GM23338 (cell line): Measurements from ENCODE around the gene KRTDAP. TPM values are rescaled to one million over a fixed set of nuclear protein-coding genes. Genes with fewer than 3 reads are reported as not detected.

Source experiments
- ATAC-seq: fragments of 200-7000 bp; cut with Tn5 transposase; 3 replicates; pipeline ENCODE4 v1.9.1; 2020
- DNase-seq: peaks from one replicate; pipeline ENCODE4 v3.0.0-alpha.2; 2015; ENCODE audit warnings: low spot score
- H2AFZ ChIP-seq: fragments of 200-600 bp; sonication (generic); 2 replicates; pipeline ENCODE4 v1.8.0; 2016; ENCODE audit warnings: antibody characterized with exemption, mild to moderate bottlenecking, moderate library complexity
- H3F3A ChIP-seq: fragments of 200-600 bp; sonication (generic); replicated peaks from 2 replicates; pipeline ENCODE4 v1.8.0; 2017; ENCODE audit warnings: antibody characterized with exemption, mixed run types, low read depth
- H3K27ac ChIP-seq: fragments of 200-600 bp; sonication (generic); 2 replicates; pipeline ENCODE4 v1.6.1; 2016; ENCODE audit warnings: low read depth
- H3K27me3 ChIP-seq: fragments of 200-600 bp; sonication (generic); 2 replicates; pipeline ENCODE4 v1.8.0; 2016; ENCODE audit warnings: mild to moderate bottlenecking, mixed run types, moderate library complexity; ENCODE audit not compliant: insufficient read depth
- H3K36me3 ChIP-seq: fragments of 200-600 bp; sonication (generic); 2 replicates; pipeline ENCODE4 v1.8.0; 2016; ENCODE audit warnings: mild to moderate bottlenecking; ENCODE audit not compliant: insufficient read depth
- H3K4me1 ChIP-seq: fragments of 200-600 bp; sonication (generic); 2 replicates; pipeline ENCODE4 v1.8.0; 2016; ENCODE audit warnings: mild to moderate bottlenecking, moderate library complexity; ENCODE audit not compliant: insufficient read depth
- H3K4me2 ChIP-seq: fragments of 200-600 bp; sonication (generic); 2 replicates; pipeline ENCODE4 v1.7.1; 2017; ENCODE audit warnings: mixed run types
- H3K4me3 ChIP-seq: fragments of 200-600 bp; sonication (generic); 2 replicates; pipeline ENCODE4 v1.6.1; 2016; ENCODE audit warnings: mixed run types
- H3K79me2 ChIP-seq: fragments of 200-600 bp; sonication (generic); replicated peaks from 2 replicates; pipeline ENCODE4 v1.8.0; 2017; ENCODE audit warnings: mild to moderate bottlenecking; ENCODE audit not compliant: insufficient read depth
- H3K9me2 ChIP-seq: fragments of 200-600 bp; sonication (generic); 2 replicates; pipeline ENCODE4 v1.8.0; 2017; ENCODE audit not compliant: insufficient read depth
- H4K20me1 ChIP-seq: fragments of 200-600 bp; sonication (generic); replicated peaks from 2 replicates; pipeline ENCODE4 v1.8.0; 2017; ENCODE audit warnings: mild to moderate bottlenecking; ENCODE audit not compliant: insufficient read depth
- H3K27ac Mint-ChIP-seq: 2 replicates; pipeline ENCODE4 v1.8.0; 2020; ENCODE audit warnings: inconsistent platforms, mild to moderate bottlenecking, moderate library complexity, mixed read lengths
- H3K27me3 Mint-ChIP-seq: 3 replicates; pipeline ENCODE4 v1.8.0; 2022; ENCODE audit warnings: low read depth, mild to moderate bottlenecking, moderate library complexity, mixed read lengths, inconsistent platforms; ENCODE audit not compliant: insufficient read depth, poor library complexity
- H3K36me3 Mint-ChIP-seq: 3 replicates; pipeline ENCODE4 v1.8.0; 2021; ENCODE audit warnings: low read depth, mild to moderate bottlenecking, inconsistent platforms, moderate library complexity, mixed read lengths
- H3K4me1 Mint-ChIP-seq: 3 replicates; pipeline ENCODE4 v1.8.0; 2020; ENCODE audit warnings: mild to moderate bottlenecking, inconsistent platforms, mixed read lengths
- H3K4me3 Mint-ChIP-seq: 3 replicates; pipeline ENCODE4 v1.8.0; 2021; ENCODE audit warnings: moderate library complexity, mild to moderate bottlenecking, inconsistent platforms, mixed read lengths
- H3K9me3 Mint-ChIP-seq: 3 replicates; pipeline ENCODE4 v1.8.0; 2020; ENCODE audit warnings: moderate library complexity, mild to moderate bottlenecking, inconsistent platforms, mixed read lengths
- CREB1 ChIP-seq: fragments of 250-450 bp; sonication (Bioruptor Pico); IDR thresholded peaks from 2 replicates; pipeline ENCODE4 v1.5.0; 2020; ENCODE audit warnings: low read depth, mild to moderate bottlenecking, moderate library complexity
- CTCF ChIP-seq, 2 experiments: fragments of 200-600 bp in 1 of 2; sonication (generic) in 1 of 2; conservative IDR thresholded peaks; 2 replicates each; pipeline versions ENCODE4 v1.5.1 to v1.6.1; 2016 to 2017; ENCODE audit warnings: antibody characterized with exemption in 2 of 2, low read depth in 2 of 2, mild to moderate bottlenecking in 2 of 2, moderate library complexity in 1 of 2
- ETS1 ChIP-seq: IDR thresholded peaks from 2 replicates; pipeline ENCODE4 v1.6.1; 2016; ENCODE audit warnings: antibody characterized with exemption
- EZH2 ChIP-seq: fragments of 200-600 bp; sonication (generic); IDR thresholded peaks from one replicate; pipeline ENCODE4 v1.8.0; 2017; ENCODE audit warnings: antibody characterized with exemption, mild to moderate bottlenecking, low read depth; ENCODE audit not compliant: unreplicated experiment
- EZH2phosphoT487 ChIP-seq: fragments of 200-600 bp; sonication (generic); IDR thresholded peaks from one replicate; pipeline ENCODE4 v1.8.1; 2018; ENCODE audit warnings: antibody characterized with exemption; ENCODE audit not compliant: unreplicated experiment
- JUNB ChIP-seq: IDR thresholded peaks from one replicate; pipeline ENCODE4 v1.6.1; 2016; ENCODE audit warnings: antibody characterized with exemption; ENCODE audit not compliant: unreplicated experiment
- NANOG ChIP-seq: IDR thresholded peaks from 2 replicates; pipeline ENCODE4 v1.6.1; 2016; ENCODE audit warnings: antibody characterized with exemption, borderline replicate concordance
- POLR2AphosphoS5 ChIP-seq: IDR thresholded peaks from 2 replicates; pipeline ENCODE4 v1.6.1; 2016; ENCODE audit warnings: antibody characterized with exemption, low read depth
- STAT1 ChIP-seq: IDR thresholded peaks from one replicate; pipeline ENCODE4 v1.6.1; 2016; ENCODE audit warnings: antibody characterized with exemption; ENCODE audit not compliant: unreplicated experiment
- ZNF114 ChIP-seq: fragments of 250-450 bp; sonication (Bioruptor Pico); IDR thresholded peaks from 2 replicates; pipeline ENCODE4 v1.5.0; 2020; ENCODE audit warnings: mild to moderate bottlenecking, moderate library complexity
- ZNF331 ChIP-seq: fragments of 250-450 bp; sonication (Bioruptor Pico); IDR thresholded peaks from 2 replicates; pipeline ENCODE4 v1.5.0; 2020; ENCODE audit warnings: low read depth, mild to moderate bottlenecking, moderate library complexity
- ZNF462 ChIP-seq: fragments of 250-450 bp; sonication (Bioruptor Pico); IDR thresholded peaks from 2 replicates; pipeline ENCODE4 v1.5.0; 2020; ENCODE audit warnings: mild to moderate bottlenecking, moderate library complexity
- polyA plus RNA-seq: library from polyadenylated mRNA; unstranded; fragments of >200 nt; fragmentation: Nextera tagmentation; extraction: Ambion mirVana; gene quantifications from 2 replicates; pipeline ENCODE4 v1.2.1, GENCODE V29; 2016
- total RNA-seq: library from RNA; depleted of rRNA; stranded (reverse); fragments of >200 nt; shearing (Covaris generic); gene quantifications from 2 replicates; pipeline ENCODE4 v1.2.3, GENCODE V29; 2014
- TF ChIP-seq, protein P1 (sequence below): IDR thresholded peaks from one replicate; pipeline ENCODE4 v1.6.1; 2018; ENCODE audit warnings: antibody characterized with exemption; ENCODE audit not compliant: unreplicated experiment

Gene KRTDAP
- total and polyA plus RNA-seq, 2 experiments from 2014 or later = 2.7 TPM; not detected in 1

- Histone ChIP-seq H3K4me1 (no peaks in the 10 kb centered on the region; the same call in 1 of the 2 replicates), H3K4me3 (no peak within 1 kb of the TSS), H3K4me2 (no peak within 1 kb of the TSS), H3K27me3 (no peaks in the 10 kb centered on the region), H3K27ac (no peak within 1 kb of the TSS), H2AFZ (peak within 1 kb of the TSS; percentile 83; the same call in 1 of the 2 replicates), H3K36me3 (no peaks in the 10 kb centered on the region), H4K20me1 (no peaks in the 10 kb centered on the region), H3F3A (no peaks in the 10 kb centered on the region), H3K9me2 (no peaks in the 10 kb centered on the region), H3K79me2 (no peaks in the 10 kb centered on the region)
- ATAC-seq (peak; percentile 24; the same call in 1 of the 3 replicates), DNase-seq (no peak)
- no peaks in the 10 kb centered on the region for H3K36me3 Mint-ChIP-seq
- no peak within 1 kb of the TSS for H3K27ac Mint-ChIP-seq
- peaks cover 19% of the 10 kb centered on the region; the same call in 2 of the 3 replicates for H3K4me1 Mint-ChIP-seq
- no peaks in the 10 kb centered on the region; the same call in 2 of the 3 replicates for H3K9me3 Mint-ChIP-seq
- peaks cover 10% of the 10 kb centered on the region for H3K27me3 Mint-ChIP-seq
- TF ChIP-seq JUNB = no peak
- TF ChIP-seq ZNF331 (CRISPR knock-in tag) = no peak
- no peak for TF ChIP-seq ZNF462 (CRISPR knock-in tag)
- TF ChIP-seq NANOG = no peak
- TF ChIP-seq ETS1 = no peak
- no peak for TF ChIP-seq STAT1
- TF ChIP-seq, protein P1, sequence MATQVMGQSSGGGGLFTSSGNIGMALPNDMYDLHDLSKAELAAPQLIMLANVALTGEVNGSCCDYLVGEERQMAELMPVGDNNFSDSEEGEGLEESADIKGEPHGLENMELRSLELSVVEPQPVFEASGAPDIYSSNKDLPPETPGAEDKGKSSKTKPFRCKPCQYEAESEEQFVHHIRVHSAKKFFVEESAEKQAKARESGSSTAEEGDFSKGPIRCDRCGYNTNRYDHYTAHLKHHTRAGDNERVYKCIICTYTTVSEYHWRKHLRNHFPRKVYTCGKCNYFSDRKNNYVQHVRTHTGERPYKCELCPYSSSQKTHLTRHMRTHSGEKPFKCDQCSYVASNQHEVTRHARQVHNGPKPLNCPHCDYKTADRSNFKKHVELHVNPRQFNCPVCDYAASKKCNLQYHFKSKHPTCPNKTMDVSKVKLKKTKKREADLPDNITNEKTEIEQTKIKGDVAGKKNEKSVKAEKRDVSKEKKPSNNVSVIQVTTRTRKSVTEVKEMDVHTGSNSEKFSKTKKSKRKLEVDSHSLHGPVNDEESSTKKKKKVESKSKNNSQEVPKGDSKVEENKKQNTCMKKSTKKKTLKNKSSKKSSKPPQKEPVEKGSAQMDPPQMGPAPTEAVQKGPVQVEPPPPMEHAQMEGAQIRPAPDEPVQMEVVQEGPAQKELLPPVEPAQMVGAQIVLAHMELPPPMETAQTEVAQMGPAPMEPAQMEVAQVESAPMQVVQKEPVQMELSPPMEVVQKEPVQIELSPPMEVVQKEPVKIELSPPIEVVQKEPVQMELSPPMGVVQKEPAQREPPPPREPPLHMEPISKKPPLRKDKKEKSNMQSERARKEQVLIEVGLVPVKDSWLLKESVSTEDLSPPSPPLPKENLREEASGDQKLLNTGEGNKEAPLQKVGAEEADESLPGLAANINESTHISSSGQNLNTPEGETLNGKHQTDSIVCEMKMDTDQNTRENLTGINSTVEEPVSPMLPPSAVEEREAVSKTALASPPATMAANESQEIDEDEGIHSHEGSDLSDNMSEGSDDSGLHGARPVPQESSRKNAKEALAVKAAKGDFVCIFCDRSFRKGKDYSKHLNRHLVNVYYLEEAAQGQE = no peak
- TF ChIP-seq EZH2phosphoT487 = no peak
- no peak for TF ChIP-seq EZH2
- no peak for TF ChIP-seq CREB1 (CRISPR knock-in tag)
- no peak for TF ChIP-seq POLR2AphosphoS5
- no peak for TF ChIP-seq ZNF114 (CRISPR knock-in tag)
- no peak for TF ChIP-seq CTCF (conservative IDR thresholded peaks at IDR 0.05; ENCODE audit: low read depth in 2 of 2)
- H3K4me3 Mint-ChIP-seq = no peak within 1 kb of the TSS
These were observed 42.4 kb downstream of the KRTDAP start, which contains the start of gene FFAR2 for GRCh38 chr19:35447606-35448469. Gene FFAR2, plus strand, starts transcription at chr19:35448257. Its CDS starts 1,458 bp downstream, at chr19:35449715.
